H1 (cell line): Measurements from ENCODE around the gene CCDC78. TPM values are rescaled to one million over a fixed set of nuclear protein-coding genes. Genes with fewer than 3 reads are reported as not detected.

ENCODE experiments used
- CTCF ChIA-PET: fragments of 300-600 bp; sonication (Branson Sonifier 250); formaldehyde crosslinking; loops from one replicate; lab custom pipeline; 2021; ENCODE audit not compliant: partially characterized antibody; lab: Charles Lee
- POLR2A ChIA-PET: fragments of 300-600 bp; sonication (Branson Sonifier 250); formaldehyde crosslinking; loops from one replicate; lab custom pipeline; 2021; ENCODE audit warnings: inconsistent platforms; ENCODE audit not compliant: partially characterized antibody; lab: Charles Lee
- DNase-seq, 2 experiments: peaks; one replicate each; pipeline versions ENCODE4 v3.0.0 to v3.0.0-alpha.2; 2010 to 2022; ENCODE audit warnings: low spot score in 2 of 2, low read depth in 1 of 2, mixed read lengths in 1 of 2
- FAIRE-seq: peaks from 2 replicates; lab custom pipeline; 2011; peaks lifted over from hg19 to GRCh38; lab: Jason Lieb, UNC
- H2AFZ ChIP-seq: 2 replicates; pipeline ENCODE4 v1.8.1; 2012; ENCODE audit warnings: low read length, inconsistent platforms
- H2AK5ac ChIP-seq: 2 replicates; pipeline ENCODE4 v1.6.1; 2013; ENCODE audit warnings: low read depth, low read length
- H2BK120ac ChIP-seq: replicated peaks from 2 replicates; pipeline ENCODE3; 2013; ENCODE audit warnings: low read depth, low read length, inconsistent platforms
- H2BK12ac ChIP-seq: 2 replicates; pipeline ENCODE4 v1.6.1; 2013; ENCODE audit warnings: low read depth, low read length
- H2BK15ac ChIP-seq: 2 replicates; pipeline ENCODE4 v1.6.1; 2013; ENCODE audit warnings: low read length
- H2BK20ac ChIP-seq: 2 replicates; pipeline ENCODE4 v1.6.1; 2013; ENCODE audit warnings: low read length
- H2BK5ac ChIP-seq: 2 replicates; pipeline ENCODE4 v1.6.1; 2013; ENCODE audit warnings: low read depth, low read length
- H3K14ac ChIP-seq: 2 replicates; pipeline ENCODE4 v1.6.1; 2013; ENCODE audit warnings: inconsistent platforms; ENCODE audit not compliant: insufficient read length
- H3K18ac ChIP-seq: 2 replicates; pipeline ENCODE4 v1.6.1; 2013; ENCODE audit warnings: low read length; ENCODE audit errors: extremely low read depth
- H3K23ac ChIP-seq: 2 replicates; pipeline ENCODE4 v1.6.1; 2013; ENCODE audit warnings: inconsistent platforms; ENCODE audit not compliant: insufficient read length
- H3K23me2 ChIP-seq: 2 replicates; pipeline ENCODE4 v1.6.1; 2013; ENCODE audit warnings: low read depth, low read length
- H3K27ac ChIP-seq: 2 replicates; pipeline ENCODE4 v1.6.1; 2011; ENCODE audit warnings: low read depth, low read length, inconsistent platforms
- H3K27me3 ChIP-seq, 4 experiments: replicated peaks in 1 of 4; 1 replicate in 1 of 4; 2 replicates in 3 of 4; pipeline versions ENCODE4 v1.6.1 to v1.8.1; 2011 to 2013; ENCODE audit warnings: low read length in 3 of 4, mild to moderate bottlenecking in 3 of 4, inconsistent platforms in 2 of 4, mixed read lengths in 2 of 4, moderate library complexity in 1 of 4; ENCODE audit not compliant: control insufficient read depth in 3 of 4, insufficient read depth in 3 of 4; ENCODE audit errors: extremely low read depth in 1 of 4
- H3K36me3 ChIP-seq, 4 experiments: 2 replicates each; pipeline versions ENCODE4 v1.6.1 to v1.8.1; 2011 to 2013; ENCODE audit warnings: mild to moderate bottlenecking in 4 of 4, low read length in 3 of 4, moderate library complexity in 2 of 4, control low read depth in 1 of 4, inconsistent platforms in 1 of 4; ENCODE audit not compliant: insufficient read depth in 4 of 4, control insufficient read depth in 2 of 4
- H3K4ac ChIP-seq: replicated peaks from 2 replicates; pipeline ENCODE3; 2013; ENCODE audit warnings: low read length, low read depth, mixed read lengths, inconsistent platforms; ENCODE audit not compliant: insufficient read length
- H3K4me1 ChIP-seq, 4 experiments: replicated peaks in 1 of 4; 1 replicate in 1 of 4; 2 replicates in 3 of 4; pipeline versions ENCODE4 v1.6.1 to v1.8.1; 2011 to 2013; ENCODE audit warnings: low read length in 3 of 4, inconsistent platforms in 2 of 4, mixed read lengths in 1 of 4; ENCODE audit not compliant: insufficient read depth in 4 of 4, control insufficient read depth in 3 of 4
- H3K4me2 ChIP-seq, 2 experiments: 2 replicates each; pipeline versions ENCODE4 v1.6.1 to v1.8.1; 2011 to 2013; ENCODE audit warnings: low read depth in 2 of 2, low read length in 2 of 2, control low read depth in 1 of 2, inconsistent platforms in 1 of 2, mild to moderate bottlenecking in 1 of 2; ENCODE audit not compliant: insufficient read depth in 1 of 2
- H3K4me3 ChIP-seq, 4 experiments: fragments of 200-600, 300-600 bp in 1 of 4; sonication (generic), shearing (Covaris generic), sonication (Bioruptor Twin) in 1 of 4; 2 replicates each; pipeline versions ENCODE4 v1.5.1 to v1.8.1; 2011 to 2016; ENCODE audit warnings: low read length in 4 of 4, low read depth in 3 of 4, control low read depth in 2 of 4, inconsistent platforms in 2 of 4, mild to moderate bottlenecking in 2 of 4, mixed read lengths in 1 of 4, moderate library complexity in 1 of 4; ENCODE audit not compliant: insufficient read depth in 2 of 4; ENCODE audit errors: extremely low read depth in 1 of 4
- H3K56ac ChIP-seq: replicated peaks from 2 replicates; pipeline ENCODE3; 2013; ENCODE audit warnings: low read depth, mild to moderate bottlenecking, mixed read lengths, low read length, inconsistent platforms; ENCODE audit not compliant: insufficient read length
- H3K79me1 ChIP-seq: 2 replicates; pipeline ENCODE4 v1.6.1; 2013; ENCODE audit warnings: low read depth, low read length, control low read depth
- H3K79me2 ChIP-seq, 2 experiments: 2 replicates each; pipeline versions ENCODE4 v1.6.1 to v1.8.1; 2012 to 2013; ENCODE audit warnings: low read length in 2 of 2, mild to moderate bottlenecking in 2 of 2, inconsistent platforms in 1 of 2; ENCODE audit not compliant: insufficient read depth in 2 of 2, control insufficient read depth in 1 of 2
- H3K9ac ChIP-seq, 4 experiments: replicated peaks in 1 of 4; 1 replicate in 1 of 4; 2 replicates in 3 of 4; pipeline versions ENCODE4 v1.6.1 to v1.8.1; 2011 to 2013; ENCODE audit warnings: low read depth in 3 of 4, low read length in 3 of 4, control low read depth in 2 of 4, mild to moderate bottlenecking in 2 of 4, moderate library complexity in 2 of 4, inconsistent platforms in 1 of 4; ENCODE audit errors: extremely low read depth in 1 of 4
- H3K9me3 ChIP-seq, 2 experiments: 2 replicates each; pipeline versions ENCODE4 v1.6.1 to v1.8.1; 2012 to 2013; ENCODE audit warnings: mild to moderate bottlenecking in 2 of 2, moderate library complexity in 2 of 2, control low read depth in 1 of 2, inconsistent platforms in 1 of 2, low read depth in 1 of 2, low read length in 1 of 2, mixed read lengths in 1 of 2; ENCODE audit not compliant: insufficient read depth in 2 of 2
- H4K20me1 ChIP-seq, 2 experiments: replicated peaks in 1 of 2; 2 replicates each; pipeline versions ENCODE3 to v1.8.1; 2011 to 2013; ENCODE audit warnings: inconsistent platforms in 2 of 2, low read length in 2 of 2, mild to moderate bottlenecking in 1 of 2; ENCODE audit not compliant: insufficient read depth in 2 of 2, control insufficient read depth in 1 of 2
- H4K5ac ChIP-seq: 2 replicates; pipeline ENCODE4 v1.6.1; 2013; ENCODE audit warnings: low read length, low read depth, mixed read lengths, inconsistent platforms; ENCODE audit not compliant: insufficient read length
- H4K8ac ChIP-seq: 2 replicates; pipeline ENCODE4 v1.8.0; 2013; ENCODE audit warnings: mild to moderate bottlenecking, moderate library complexity, low read length, inconsistent platforms; ENCODE audit not compliant: insufficient read depth; ENCODE audit errors: extremely low read depth
- H4K91ac ChIP-seq: replicated peaks from 2 replicates; pipeline ENCODE3; 2013; ENCODE audit warnings: low read length, mixed read lengths, inconsistent platforms; ENCODE audit not compliant: insufficient read length
- BACH1 ChIP-seq: IDR thresholded peaks from 2 replicates; pipeline ENCODE4 v1.6.1; 2012; ENCODE audit warnings: low read length, improper control_type of control experiment
- CBX8 ChIP-seq: fragments of 300-800, 300-1000 bp; sonication (generic); IDR thresholded peaks from 2 replicates; pipeline ENCODE4 v1.7.1; 2016; ENCODE audit warnings: low read depth, low read length, borderline replicate concordance
- CEBPB ChIP-seq: IDR thresholded peaks from 2 replicates; pipeline ENCODE4 v1.6.1; 2012; ENCODE audit warnings: low read depth, low read length
- CHD1 ChIP-seq: IDR thresholded peaks from 2 replicates; pipeline ENCODE4 v1.6.1; 2012; ENCODE audit warnings: low read depth, low read length, improper control_type of control experiment
- CHD2 ChIP-seq: IDR thresholded peaks from 2 replicates; pipeline ENCODE4 v1.6.1; 2012; ENCODE audit warnings: low read length, improper control_type of control experiment
- JUND ChIP-seq: IDR thresholded peaks from 2 replicates; pipeline ENCODE4 v1.6.1; 2011; ENCODE audit warnings: mild to moderate bottlenecking, improper control_type of control experiment, low read length
- KDM4A ChIP-seq: IDR thresholded peaks from one replicate; pipeline ENCODE4 v1.7.1; 2012; ENCODE audit warnings: low read depth, mild to moderate bottlenecking, moderate library complexity, low read length, inconsistent platforms; ENCODE audit not compliant: severe bottlenecking
- RBBP5 ChIP-seq: IDR thresholded peaks from 2 replicates; pipeline ENCODE4 v1.7.1; 2012; ENCODE audit warnings: low read depth, mild to moderate bottlenecking, inconsistent platforms, low read length, moderate library complexity, borderline replicate concordance
- SP1 ChIP-seq: IDR thresholded peaks from 2 replicates; pipeline ENCODE4 v1.6.1; 2011; ENCODE audit warnings: low read depth, low read length
- SP2 ChIP-seq: IDR thresholded peaks from 2 replicates; pipeline ENCODE4 v1.6.1; 2012; ENCODE audit warnings: mild to moderate bottlenecking, low read length, inconsistent platforms
- SP4 ChIP-seq: IDR thresholded peaks from 2 replicates; pipeline ENCODE4 v1.6.1; 2012; ENCODE audit warnings: low read length, inconsistent platforms
- SUZ12 ChIP-seq: fragments of 200-600 bp; sonication (generic); IDR thresholded peaks from 2 replicates; pipeline ENCODE4 v1.6.1; 2012; ENCODE audit warnings: mild to moderate bottlenecking, inconsistent platforms, low read length, moderate library complexity, mixed read lengths
- TAF7 ChIP-seq: optimal IDR thresholded peaks from 2 replicates; pipeline ENCODE3; 2011; ENCODE audit warnings: low read depth, mild to moderate bottlenecking, inconsistent platforms, low read length, moderate library complexity, borderline replicate concordance
- WGBS, 2 experiments: shearing (Covaris generic) in 1 of 2; methylation state at CpG; one replicate each; pipeline versions ENCODE4 v1.1.6 to v1.1.7; 2013 to 2015; ENCODE audit warnings: low lambda C conversion rate in 2 of 2, mixed read lengths in 2 of 2, inconsistent platforms in 1 of 2, low coverage in 1 of 2, missing lambda C conversion rate in 1 of 2; ENCODE audit not compliant: insufficient replicate concordance in 2 of 2, insufficient coverage in 1 of 2, insufficient read length in 1 of 2; ENCODE audit errors: extremely low coverage in 1 of 2, missing lambda C conversion rate in 1 of 2; 5-methylcytosine and 5-hydroxymethylcytosine counted together
- polyA plus RNA-seq, 7 experiments: library from polyadenylated mRNA; depleted of rRNA in 3 of 7; stranded (reverse) in 5 of 7; unstranded in 2 of 7; fragments of >200 nt in 5 of 7; fragments of 200-250 nt in 2 of 7; gene quantifications; 1 replicate in 5 of 7; 2 replicates in 1 of 7; 4 replicates in 1 of 7; pipeline versions ENCODE4 v1.2.1 to v1.2.3, GENCODE V29; 2011 to 2013; ENCODE audit warnings: missing spikeins in 2 of 7, mixed read lengths in 2 of 7
- total RNA-seq: library from RNA; stranded (reverse); fragmentation: NEBNext Ultra II Directional; extraction: Animal tissue kit (Norgen Biotek cat#: 25700); gene quantifications from 2 replicates; pipeline ENCODE4 v1.2.1, GENCODE V29; 2021
- TF ChIP-seq, protein P1 (sequence below): IDR thresholded peaks from 2 replicates; pipeline ENCODE4 v1.6.1; 2011; ENCODE audit warnings: low read length, improper control_type of control experiment

CCDC78 gene
- total and polyA plus RNA-seq, 2 of the 8 experiments (the other 6 are each of a cell fraction or from before 2014, with no cell fraction given) = 7.1 to 8.5 TPM

DNA sequence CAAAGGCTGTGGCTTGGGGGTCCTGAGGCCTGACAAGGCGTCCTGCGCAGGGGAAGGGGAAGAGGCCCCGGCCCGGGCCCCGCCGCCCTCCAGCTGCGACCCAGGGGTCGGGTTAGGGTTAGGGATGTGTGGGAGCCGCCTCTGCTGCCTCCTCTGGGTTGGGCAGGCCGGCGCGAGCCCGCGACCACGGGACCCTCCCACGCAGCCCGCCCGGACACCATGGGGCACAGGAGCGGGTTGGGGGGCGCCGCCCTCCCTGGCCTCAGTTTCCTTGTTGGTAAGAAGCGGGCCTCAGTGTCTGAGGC lies 14.2 kb upstream of the CCDC78 start:
- FAIRE-seq (no peak), DNase-seq (no peak)
- no peak for TF ChIP-seq SUZ12
- no peak for TF ChIP-seq CEBPB
- TF ChIP-seq SP1 = no peak
- TF ChIP-seq BACH1 = 0 out of 2 replicates have a peak, but pooled peaks have one; percentile 0
- no peak for TF ChIP-seq CHD1
- TF ChIP-seq CBX8 = no peak
- TF ChIP-seq CHD2 = no peak
- TF ChIP-seq, protein P1, sequence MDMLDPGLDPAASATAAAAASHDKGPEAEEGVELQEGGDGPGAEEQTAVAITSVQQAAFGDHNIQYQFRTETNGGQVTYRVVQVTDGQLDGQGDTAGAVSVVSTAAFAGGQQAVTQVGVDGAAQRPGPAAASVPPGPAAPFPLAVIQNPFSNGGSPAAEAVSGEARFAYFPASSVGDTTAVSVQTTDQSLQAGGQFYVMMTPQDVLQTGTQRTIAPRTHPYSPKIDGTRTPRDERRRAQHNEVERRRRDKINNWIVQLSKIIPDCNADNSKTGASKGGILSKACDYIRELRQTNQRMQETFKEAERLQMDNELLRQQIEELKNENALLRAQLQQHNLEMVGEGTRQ = no peak
- no peak for TF ChIP-seq KDM4A
- no peak for TF ChIP-seq SP2
- TF ChIP-seq JUND = no peak
- TF ChIP-seq RBBP5 = 0 out of 2 replicates have a peak, but pooled peaks have one; percentile 20
- no peak for TF ChIP-seq TAF7
- no peak for TF ChIP-seq SP4

More for the DNA sequence above, 14.2 kb upstream of the CCDC78 start:
- H3K18ac ChIP-seq = no peak overlapping the region
- peak overlapping the region; percentile 3 to 81 (median 48); a peak in 4 of 7 replicates for H3K9ac ChIP-seq
- H3K56ac ChIP-seq = peak overlapping the region; percentile 46
- no peak overlapping the region for H4K91ac ChIP-seq
- peaks cover 7% of the 10 kb centered on the region; the same call in 1 of the 2 replicates for H3K23me2 ChIP-seq
- H2BK5ac ChIP-seq = no peak overlapping the region
- H4K8ac ChIP-seq = peak overlapping the region; percentile 89
- no peak overlapping the region for H2BK20ac ChIP-seq
- no peak overlapping the region for H2BK15ac ChIP-seq
- H2AFZ ChIP-seq = no peak overlapping the region
- no peaks in the 10 kb centered on the region for H3K27me3 ChIP-seq
- H4K20me1 ChIP-seq = peaks cover 0 to 2% of the 10 kb centered on the region in 2 experiments
- H3K14ac ChIP-seq = no peak overlapping the region
- H3K4ac ChIP-seq = no peak overlapping the region
- H3K4me2 ChIP-seq = peak overlapping the region; percentile 70 to 80
- H3K27ac ChIP-seq = peak overlapping the region; percentile 5; the same call in 1 of the 2 replicates
- H4K5ac ChIP-seq = peak overlapping the region; percentile 40
- H3K9me3 ChIP-seq = no peaks in the 10 kb centered on the region
- POLR2A ChIA-PET = interaction anchor here (0.8 to 6.3 kb wide), 17 partner anchors 9 to 60 kb away, joined by 3 to 39 read pairs (median 4); partner anchors contain the start of genes CCDC78, GNG13, MSLN and STUB1
- H2AK5ac ChIP-seq = no peak overlapping the region
- no peak overlapping the region for H2BK120ac ChIP-seq
- no peak overlapping the region for H3K23ac ChIP-seq
- WGBS, 2 experiments = 5% methylated on average over 14 of the region's 22 CpGs; no CpG with 5 or more reads in 1 of the 2 experiments
- H3K36me3 ChIP-seq = peaks cover 0 to 3% (median 0%) of the 10 kb centered on the region in 4 experiments; a peak in 1 of 8 replicates
- peaks cover 0 to 9% (median 4%) of the 10 kb centered on the region in 4 experiments; a peak in 5 of 7 replicates for H3K4me1 ChIP-seq
- no peaks in the 10 kb centered on the region for H3K79me2 ChIP-seq
- no peaks in the 10 kb centered on the region for H3K79me1 ChIP-seq
- H3K4me3 ChIP-seq = peak overlapping the region; percentile 62 to 90 (median 81)
- no peak overlapping the region for H2BK12ac ChIP-seq
- CTCF ChIA-PET = interaction anchor here (1.0 to 35.8 kb wide), 7 partner anchors 10 to 67 kb away, joined by 3 to 977 read pairs (median 12); partner anchors contain the start of genes ANTKMT, CCDC78, CHTF18 and FBXL16
